Measurements from ENCODE around the gene FRY. TPM values are rescaled to one million over a fixed set of nuclear protein-coding genes. Genes with fewer than 3 reads are reported as not detected.
A peak's percentile ranks its signal among the peaks of the same experiment; 100 is the strongest.

The FRY gene
- total and polyA plus RNA-seq, 2 of the 13 experiments (the other 11 are each of a cell fraction or from before 2014, with no cell fraction given), result 8.2 to 13.1 TPM

DNA sequence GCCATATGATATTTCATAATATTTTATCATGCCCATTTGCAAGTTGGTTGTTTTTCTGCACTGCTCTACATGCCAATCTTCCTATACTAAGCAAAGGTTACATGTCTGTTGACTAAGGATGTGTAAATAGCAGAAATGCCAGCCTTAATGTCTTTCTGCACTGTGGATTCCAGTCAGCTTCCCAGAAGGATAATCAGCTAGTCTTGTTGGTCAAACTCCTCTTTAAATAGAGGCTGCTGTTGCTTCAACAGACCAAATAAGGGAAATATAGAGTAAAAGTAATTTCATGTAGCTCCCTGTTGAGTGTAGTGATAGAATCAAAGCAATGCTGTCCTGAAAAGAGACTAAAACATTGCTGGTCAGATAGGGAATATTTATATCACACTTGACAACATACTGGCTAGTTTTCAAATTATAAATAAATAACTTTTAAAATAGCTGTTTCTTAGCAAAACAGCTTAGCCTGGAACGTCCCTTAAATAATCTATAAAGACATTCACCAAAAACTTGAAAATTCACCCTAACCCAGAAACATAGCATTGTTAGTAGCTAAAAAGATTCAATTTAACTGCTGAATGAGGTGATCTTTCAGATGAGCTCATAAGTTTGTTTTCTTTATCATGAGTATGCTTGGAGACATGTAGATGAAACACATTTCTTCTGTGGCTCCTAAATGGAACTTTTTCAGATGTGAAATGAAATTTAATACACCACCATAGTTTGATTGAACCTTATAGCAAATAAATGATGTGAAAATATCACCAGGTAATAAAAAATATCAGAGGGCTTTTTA is 56.6 kb downstream of the FRY start (continued):
- TF ChIP-seq KIAA2018 (CRISPR knock-in tag; IDR thresholded peaks at IDR 0.05; ENCODE audit: borderline replicate concordance) (no peak), CREM (IDR thresholded peaks at IDR 0.05) (peak; percentile 51), CREM (CRISPR knock-in tag; IDR thresholded peaks at IDR 0.05) (no peak), SIN3B (IDR thresholded peaks at IDR 0.05; ENCODE audit: low read length) (no peak), EHMT2 (IDR thresholded peaks at IDR 0.05; ENCODE audit: borderline replicate concordance, low read depth, low read length) (no peak), AHDC1 (CRISPR knock-in tag; IDR thresholded peaks at IDR 0.05; ENCODE audit: borderline replicate concordance) (peak; percentile 37; the same call in 1 of the 2 replicates), UBTF (CRISPR knock-in tag; IDR thresholded peaks at IDR 0.05) (no peak), HOXA9 (CRISPR knock-in tag; IDR thresholded peaks at IDR 0.05; ENCODE audit: borderline replicate concordance) (no peak), DMAP1 (CRISPR knock-in tag; IDR thresholded peaks at IDR 0.05) (no peak), ZNF253 (CRISPR knock-in tag; IDR thresholded peaks at IDR 0.05; ENCODE audit: borderline replicate concordance) (no peak), SCMH1 (CRISPR knock-in tag; IDR thresholded peaks at IDR 0.05; ENCODE audit: borderline replicate concordance) (no peak)

All from HepG2 (cell line).